Neural cell (in vitro differentiated cells): ENCODE results near the gene RELT.

ENCODE experiments used
- CTCF ChIP-seq: fragments of 450-650 bp; IDR thresholded peaks from 2 replicates; pipeline ENCODE4 v1.5.1; 2014; ENCODE audit warnings: antibody characterized with exemption, mild to moderate bottlenecking, moderate library complexity; ENCODE audit not compliant: poor library complexity, severe bottlenecking
- EP300 ChIP-seq: fragments of 450-650 bp; conservative IDR thresholded peaks from 2 replicates; pipeline ENCODE4 v1.6.1; 2014; ENCODE audit warnings: antibody characterized with exemption, mild to moderate bottlenecking, moderate library complexity; ENCODE audit not compliant: poor library complexity, severe bottlenecking
- EZH2 ChIP-seq: fragments of 200-600, 300-800 bp; shearing (Covaris generic), sonication (generic); IDR thresholded peaks from 2 replicates; pipeline ENCODE4 v1.6.1; 2014; ENCODE audit warnings: antibody characterized with exemption, low read length, borderline replicate concordance, mild to moderate bottlenecking; ENCODE audit not compliant: insufficient read depth, poor library complexity, severe bottlenecking
- MXI1 ChIP-seq: fragments of 450-650 bp; conservative IDR thresholded peaks from 2 replicates; pipeline ENCODE4 v1.6.1; 2014; ENCODE audit warnings: antibody characterized with exemption, mild to moderate bottlenecking; ENCODE audit not compliant: poor library complexity, severe bottlenecking
- POLR2AphosphoS5 ChIP-seq: IDR thresholded peaks from 2 replicates; pipeline ENCODE4 v1.6.1; 2012
- REST ChIP-seq: IDR thresholded peaks from 2 replicates; pipeline ENCODE4 v1.6.1; 2012; ENCODE audit warnings: borderline replicate concordance

- TF ChIP-seq POLR2AphosphoS5 (no peak), CTCF (no peak), REST (no peak), EZH2 (no peak), MXI1 (no peak), EP300 (no peak)
These were observed 52.0 kb downstream of the RELT start for GRCh38 chr11:73428227-73428626.
